ENCODE data around the gene OR10T2.

GRCh38 chr1:158374860-158375259 lies 24.4 kb downstream of the OR10T2 start:
- TF ChIP-seq MAX (IDR thresholded peaks at IDR 0.05; ENCODE audit: insufficient read depth, insufficient read length): no peak
- no peak for TF ChIP-seq EZH2 (IDR thresholded peaks at IDR 0.05; ENCODE audit: borderline replicate concordance, low read depth, low read length, severe bottlenecking)
- TF ChIP-seq, protein P1, sequence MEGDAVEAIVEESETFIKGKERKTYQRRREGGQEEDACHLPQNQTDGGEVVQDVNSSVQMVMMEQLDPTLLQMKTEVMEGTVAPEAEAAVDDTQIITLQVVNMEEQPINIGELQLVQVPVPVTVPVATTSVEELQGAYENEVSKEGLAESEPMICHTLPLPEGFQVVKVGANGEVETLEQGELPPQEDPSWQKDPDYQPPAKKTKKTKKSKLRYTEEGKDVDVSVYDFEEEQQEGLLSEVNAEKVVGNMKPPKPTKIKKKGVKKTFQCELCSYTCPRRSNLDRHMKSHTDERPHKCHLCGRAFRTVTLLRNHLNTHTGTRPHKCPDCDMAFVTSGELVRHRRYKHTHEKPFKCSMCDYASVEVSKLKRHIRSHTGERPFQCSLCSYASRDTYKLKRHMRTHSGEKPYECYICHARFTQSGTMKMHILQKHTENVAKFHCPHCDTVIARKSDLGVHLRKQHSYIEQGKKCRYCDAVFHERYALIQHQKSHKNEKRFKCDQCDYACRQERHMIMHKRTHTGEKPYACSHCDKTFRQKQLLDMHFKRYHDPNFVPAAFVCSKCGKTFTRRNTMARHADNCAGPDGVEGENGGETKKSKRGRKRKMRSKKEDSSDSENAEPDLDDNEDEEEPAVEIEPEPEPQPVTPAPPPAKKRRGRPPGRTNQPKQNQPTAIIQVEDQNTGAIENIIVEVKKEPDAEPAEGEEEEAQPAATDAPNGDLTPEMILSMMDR (IDR thresholded peaks at IDR 0.05; ENCODE audit: extremely low read depth in 1 of 2, insufficient read depth in 1 of 2, low read depth in 1 of 2, low read length in 2 of 2): no peak
- no peak for TF ChIP-seq FOS (IDR thresholded peaks at IDR 0.05; ENCODE audit: borderline replicate concordance, insufficient read depth, low read length)
- TF ChIP-seq POLR2A (IDR thresholded peaks at IDR 0.05; ENCODE audit: low read depth, low read length): no peak
- no peak for TF ChIP-seq MYC (IDR thresholded peaks at IDR 0.05; ENCODE audit: low read depth, low read length)
